Panc1 (cell line): ENCODE measurements around the gene SLX9. TPM values are rescaled to one million over a fixed set of nuclear protein-coding genes. Genes with fewer than 3 reads are reported as not detected.

Experiments
- ATAC-seq: fragments of 200-7000 bp; cut with Tn5 transposase; 2 replicates; pipeline ENCODE4 v1.9.1; 2020; ENCODE audit warnings: mild to moderate bottlenecking, moderate library complexity
- BruUV-seq: library from RNA; stranded (reverse); fragments of 400-500 nt; replicated peaks from 2 replicates; lab custom pipeline; 2021; lab: Mats Ljungman, UMichigan
- CTCF ChIA-PET: fragments of 300-600 bp; sonication (Branson Sonifier 250); formaldehyde crosslinking; loops from one replicate; lab custom pipeline; 2022; ENCODE audit warnings: antibody characterized with exemption; lab: Charles Lee
- POLR2A ChIA-PET: fragments of 300-600 bp; sonication (Branson Sonifier 250); formaldehyde crosslinking; loops from one replicate; lab custom pipeline; 2022; ENCODE audit warnings: antibody characterized with exemption; lab: Charles Lee
- DNase-seq: peaks from one replicate; pipeline ENCODE4 v3.0.0-alpha.2; 2010; ENCODE audit warnings: low read depth, low spot score
- H3K27ac ChIP-seq: 2 replicates; pipeline ENCODE4 v1.5.1; 2011; ENCODE audit warnings: mild to moderate bottlenecking, low read length, inconsistent platforms
- H3K27me3 ChIP-seq: fragments of 200-500 bp; sonication (Bioruptor generic); 2 replicates; pipeline ENCODE4 v1.6.0; 2014; ENCODE audit warnings: low read length, inconsistent platforms; ENCODE audit not compliant: control insufficient read depth, insufficient read depth
- H3K36me3 ChIP-seq: fragments of 200-500 bp; sonication (Bioruptor generic); 2 replicates; pipeline ENCODE4 v1.5.1; 2014; ENCODE audit warnings: inconsistent platforms, mild to moderate bottlenecking, low read length, moderate library complexity; ENCODE audit not compliant: control insufficient read depth, insufficient read depth
- H3K4me1 ChIP-seq: 2 replicates; pipeline ENCODE4 v1.5.1; 2011; ENCODE audit warnings: inconsistent platforms, mild to moderate bottlenecking, low read length, moderate library complexity; ENCODE audit not compliant: control insufficient read depth, insufficient read depth
- H3K4me3 ChIP-seq, 2 experiments: 2 replicates each; pipeline ENCODE4 v1.5.1; 2011 to 2012; ENCODE audit warnings: low read depth in 2 of 2, low read length in 2 of 2, mild to moderate bottlenecking in 2 of 2, inconsistent platforms in 1 of 2, moderate library complexity in 1 of 2
- H3K9me3 ChIP-seq: fragments of 200-500 bp; sonication (Bioruptor generic); 2 replicates; pipeline ENCODE4 v1.5.1; 2014; ENCODE audit warnings: low read depth, mild to moderate bottlenecking, inconsistent platforms, low read length, moderate library complexity; ENCODE audit not compliant: control insufficient read depth, insufficient read depth
- POLR2AphosphoS5 ChIP-seq: IDR thresholded peaks from 2 replicates; pipeline ENCODE4 v1.6.1; 2012; ENCODE audit warnings: mild to moderate bottlenecking, low read depth, low read length, moderate library complexity
- SIN3A ChIP-seq: IDR thresholded peaks from 2 replicates; pipeline ENCODE4 v1.6.1; 2012; ENCODE audit warnings: low read depth, mild to moderate bottlenecking, low read length, moderate library complexity, borderline replicate concordance; ENCODE audit not compliant: insufficient read depth
- TCF7L2 ChIP-seq: IDR thresholded peaks from 2 replicates; pipeline ENCODE4 v1.6.1; 2011; ENCODE audit warnings: mild to moderate bottlenecking, low read depth, low read length, inconsistent platforms
- in situ Hi-C: cut with HindIII; loops from 2 replicates; pipeline ENCODE4 v1.10.0; 2016; ENCODE audit warnings: low sequenced_read_pairs, low pct_unique_long_range_greater_than_20kb
- intact Hi-C: fragments of 100-400 bp; cut with micrococcal nuclease; formaldehyde crosslinking; loops from one replicate; pipeline ENCODE4 v1.10.0; 2022; ENCODE audit not compliant: unreplicated experiment
- total RNA-seq: library from RNA; stranded (reverse); gene quantifications from one replicate; pipeline ENCODE4 v1.2.1, GENCODE V29; 2021; ENCODE audit not compliant: unreplicated experiment
- TF ChIP-seq, protein P1 (sequence below), 2 experiments: IDR thresholded peaks; 2 replicates each; pipeline ENCODE4 v1.6.1; 2011 to 2012; ENCODE audit warnings: low read depth in 2 of 2, control low read depth in 1 of 2, low read length in 1 of 2, mild to moderate bottlenecking in 1 of 2, moderate library complexity in 1 of 2; ENCODE audit not compliant: insufficient read depth in 1 of 2
- TF ChIP-seq, protein P2 (sequence below): fragments of 450-650 bp; IDR thresholded peaks from 2 replicates; pipeline ENCODE4 v1.5.1; 2017; ENCODE audit warnings: mild to moderate bottlenecking

Gene SLX9
- total RNA-seq, 1 experiment from 2014 or later = 50.9 TPM

DNA sequence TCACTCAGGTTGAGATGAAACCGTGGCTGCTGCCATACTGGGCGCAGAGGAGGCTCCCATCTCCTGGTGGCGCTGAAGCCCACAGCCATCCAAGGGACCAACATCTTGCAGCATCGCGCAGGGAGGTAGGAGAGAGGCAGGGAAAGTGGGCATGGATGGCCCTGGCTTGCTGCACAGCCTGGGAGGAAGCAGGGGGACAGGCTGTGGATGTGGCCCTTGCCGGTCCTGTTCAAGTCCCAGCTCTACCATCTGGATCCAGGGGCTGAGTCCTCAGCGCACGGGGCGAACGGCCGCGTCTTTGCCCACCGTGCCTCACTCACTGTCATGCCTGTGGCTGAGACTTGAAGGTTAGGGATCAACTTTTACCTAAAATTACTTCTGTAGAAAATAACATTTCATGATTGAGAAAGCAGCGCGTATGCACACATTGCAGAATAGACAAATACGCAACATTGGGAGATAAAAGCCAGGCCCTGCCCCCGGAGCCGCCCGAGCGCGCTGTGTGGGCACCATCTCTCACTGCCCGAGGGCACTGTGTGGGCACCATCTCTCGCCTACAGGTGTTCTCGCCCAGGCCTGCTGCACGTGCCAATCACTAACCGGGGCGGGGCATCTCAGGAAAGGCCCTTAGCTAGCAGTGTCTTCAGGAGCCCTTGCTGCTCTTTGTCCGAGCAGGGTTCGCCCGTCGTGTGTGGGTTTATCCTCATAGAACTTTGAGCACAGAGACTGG, 11.5 kb downstream of the SLX9 start:
- H3K27me3 ChIP-seq = no peaks in the 10 kb centered on the region
- no TSS peak for BruUV-seq
- ChIA-PET POLR2A (no interaction called here), CTCF (no interaction called here)
- peaks cover 33% of the 10 kb centered on the region for H3K4me1 ChIP-seq
- DNase-seq = no peak
- intact Hi-C loops = no loop called here
- H3K27ac ChIP-seq = no peak overlapping the region
- H3K9me3 ChIP-seq = no peaks in the 10 kb centered on the region
- H3K36me3 ChIP-seq = no peaks in the 10 kb centered on the region
- in situ Hi-C loops = no loop called here
- TF ChIP-seq POLR2AphosphoS5 (no peak), SIN3A (no peak), TCF7L2 (no peak)
- TF ChIP-seq, protein P1, sequence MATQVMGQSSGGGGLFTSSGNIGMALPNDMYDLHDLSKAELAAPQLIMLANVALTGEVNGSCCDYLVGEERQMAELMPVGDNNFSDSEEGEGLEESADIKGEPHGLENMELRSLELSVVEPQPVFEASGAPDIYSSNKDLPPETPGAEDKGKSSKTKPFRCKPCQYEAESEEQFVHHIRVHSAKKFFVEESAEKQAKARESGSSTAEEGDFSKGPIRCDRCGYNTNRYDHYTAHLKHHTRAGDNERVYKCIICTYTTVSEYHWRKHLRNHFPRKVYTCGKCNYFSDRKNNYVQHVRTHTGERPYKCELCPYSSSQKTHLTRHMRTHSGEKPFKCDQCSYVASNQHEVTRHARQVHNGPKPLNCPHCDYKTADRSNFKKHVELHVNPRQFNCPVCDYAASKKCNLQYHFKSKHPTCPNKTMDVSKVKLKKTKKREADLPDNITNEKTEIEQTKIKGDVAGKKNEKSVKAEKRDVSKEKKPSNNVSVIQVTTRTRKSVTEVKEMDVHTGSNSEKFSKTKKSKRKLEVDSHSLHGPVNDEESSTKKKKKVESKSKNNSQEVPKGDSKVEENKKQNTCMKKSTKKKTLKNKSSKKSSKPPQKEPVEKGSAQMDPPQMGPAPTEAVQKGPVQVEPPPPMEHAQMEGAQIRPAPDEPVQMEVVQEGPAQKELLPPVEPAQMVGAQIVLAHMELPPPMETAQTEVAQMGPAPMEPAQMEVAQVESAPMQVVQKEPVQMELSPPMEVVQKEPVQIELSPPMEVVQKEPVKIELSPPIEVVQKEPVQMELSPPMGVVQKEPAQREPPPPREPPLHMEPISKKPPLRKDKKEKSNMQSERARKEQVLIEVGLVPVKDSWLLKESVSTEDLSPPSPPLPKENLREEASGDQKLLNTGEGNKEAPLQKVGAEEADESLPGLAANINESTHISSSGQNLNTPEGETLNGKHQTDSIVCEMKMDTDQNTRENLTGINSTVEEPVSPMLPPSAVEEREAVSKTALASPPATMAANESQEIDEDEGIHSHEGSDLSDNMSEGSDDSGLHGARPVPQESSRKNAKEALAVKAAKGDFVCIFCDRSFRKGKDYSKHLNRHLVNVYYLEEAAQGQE (IDR thresholded peaks at IDR 0.05; ENCODE audit: insufficient read depth in 1 of 2, low read depth in 2 of 2, low read length in 1 of 2) = no peak
- TF ChIP-seq, protein P2, sequence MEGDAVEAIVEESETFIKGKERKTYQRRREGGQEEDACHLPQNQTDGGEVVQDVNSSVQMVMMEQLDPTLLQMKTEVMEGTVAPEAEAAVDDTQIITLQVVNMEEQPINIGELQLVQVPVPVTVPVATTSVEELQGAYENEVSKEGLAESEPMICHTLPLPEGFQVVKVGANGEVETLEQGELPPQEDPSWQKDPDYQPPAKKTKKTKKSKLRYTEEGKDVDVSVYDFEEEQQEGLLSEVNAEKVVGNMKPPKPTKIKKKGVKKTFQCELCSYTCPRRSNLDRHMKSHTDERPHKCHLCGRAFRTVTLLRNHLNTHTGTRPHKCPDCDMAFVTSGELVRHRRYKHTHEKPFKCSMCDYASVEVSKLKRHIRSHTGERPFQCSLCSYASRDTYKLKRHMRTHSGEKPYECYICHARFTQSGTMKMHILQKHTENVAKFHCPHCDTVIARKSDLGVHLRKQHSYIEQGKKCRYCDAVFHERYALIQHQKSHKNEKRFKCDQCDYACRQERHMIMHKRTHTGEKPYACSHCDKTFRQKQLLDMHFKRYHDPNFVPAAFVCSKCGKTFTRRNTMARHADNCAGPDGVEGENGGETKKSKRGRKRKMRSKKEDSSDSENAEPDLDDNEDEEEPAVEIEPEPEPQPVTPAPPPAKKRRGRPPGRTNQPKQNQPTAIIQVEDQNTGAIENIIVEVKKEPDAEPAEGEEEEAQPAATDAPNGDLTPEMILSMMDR = no peak
- ATAC-seq = no peak
- H3K4me3 ChIP-seq = no peak overlapping the region

DNA sequence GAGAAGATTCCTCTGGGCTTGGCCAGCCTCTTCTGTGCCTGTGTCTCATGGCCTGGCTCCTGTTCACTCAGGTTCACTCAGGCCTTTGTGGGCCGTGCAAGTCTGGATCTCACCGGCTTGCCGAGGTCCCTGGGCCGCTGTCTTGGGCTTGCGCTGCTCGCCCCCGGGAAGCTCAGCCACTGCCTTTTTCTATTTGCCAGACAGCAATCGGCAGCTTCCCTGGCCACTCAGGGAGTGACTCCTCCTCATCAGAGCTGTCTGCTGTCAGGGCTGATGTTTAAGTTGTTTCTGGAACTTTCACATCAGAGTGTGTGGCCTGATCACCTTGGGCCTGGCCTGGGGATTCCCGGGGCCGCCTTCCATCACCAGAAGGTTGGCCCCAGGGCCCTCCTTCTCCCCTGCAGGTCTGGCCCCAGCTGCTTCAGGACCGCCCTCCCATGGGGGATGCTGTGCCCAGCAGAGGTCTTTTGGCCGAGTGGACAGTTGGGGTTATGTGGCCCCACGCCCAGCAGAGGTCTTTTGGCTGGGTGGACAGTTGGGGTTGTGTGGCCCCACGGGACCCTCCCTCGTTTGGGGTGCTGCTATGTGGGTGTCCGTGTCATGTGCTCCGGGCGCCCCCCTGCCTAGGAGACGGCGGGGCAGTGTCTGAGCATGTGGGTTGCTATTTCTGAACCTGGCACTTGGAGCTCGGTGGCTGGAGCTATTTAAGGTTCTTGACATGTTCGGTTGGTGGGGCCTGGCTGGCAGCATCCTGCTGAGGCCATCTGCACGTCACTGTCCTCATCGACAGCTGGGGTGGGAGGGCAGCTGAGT, 12.5 kb downstream of the SLX9 start:
- H3K9me3 ChIP-seq = no peaks in the 10 kb centered on the region
- BruUV-seq = no TSS peak
- H3K4me1 ChIP-seq = peaks cover 26% of the 10 kb centered on the region
- ChIA-PET CTCF (no interaction called here), POLR2A (no interaction called here)
- H3K4me3 ChIP-seq = no peak overlapping the region
- intact Hi-C loops = no loop called here
- no peak for TF ChIP-seq SIN3A
- in situ Hi-C loops = no loop called here
- H3K27ac ChIP-seq = no peak overlapping the region
- H3K27me3 ChIP-seq = no peaks in the 10 kb centered on the region
- no peaks in the 10 kb centered on the region for H3K36me3 ChIP-seq
- DNase-seq (no peak), ATAC-seq (no peak)
